ENCODE results near the gene NKX1-2. TPM values are rescaled to one million over a fixed set of nuclear protein-coding genes. Genes with fewer than 3 reads are reported as not detected.

NKX1-2 gene
- total RNA-seq, 2 experiments from 2014 or later: not detected

- H3K36me3 Mint-ChIP-seq (ENCODE audit: low read depth): no peaks in the 10 kb centered on the region
- no peaks in the 10 kb centered on the region for H3K9me3 Mint-ChIP-seq
- peaks cover 6% of the 10 kb centered on the region for H3K27me3 Mint-ChIP-seq
- ChIA-PET CTCF (interaction anchor here (0.9 to 2.1 kb wide), 2 partner anchors 23 to 45 kb away, joined by 3 to 6 read pairs; no protein-coding TSS in a partner anchor), POLR2A (interaction anchor here (0.6 kb wide), 1 partner anchor 659 kb away, joined by 3 read pairs; no protein-coding TSS in a partner anchor)
- H3K27ac Mint-ChIP-seq: no peak overlapping the region
- no peaks in the 10 kb centered on the region for H3K4me1 Mint-ChIP-seq
- no peak overlapping the region for H3K4me3 Mint-ChIP-seq
- no peak for DNase-seq
Measured at GRCh38 chr10:124433461-124433860, 16.4 kb downstream of the NKX1-2 start.

GRCh38 chr10:124430077-124430476 lies 19.8 kb downstream of the NKX1-2 start:
- H3K9me3 Mint-ChIP-seq: no peaks in the 10 kb centered on the region
- H3K4me3 Mint-ChIP-seq: no peak overlapping the region
- peaks cover 7% of the 10 kb centered on the region for H3K27me3 Mint-ChIP-seq
- ChIA-PET CTCF (interaction anchor here (1.3 kb wide), 1 partner anchor 32 kb away, joined by 4 read pairs; the partner anchor contains the start of gene LHPP), POLR2A (no interaction called here)
- no peak overlapping the region for H3K27ac Mint-ChIP-seq
- no peaks in the 10 kb centered on the region for H3K36me3 Mint-ChIP-seq (ENCODE audit: low read depth)
- no peak for DNase-seq
- no peaks in the 10 kb centered on the region for H3K4me1 Mint-ChIP-seq

- Mint-ChIP-seq H3K27me3 (peaks cover 7% of the 10 kb centered on the region), H3K9me3 (no peaks in the 10 kb centered on the region), H3K27ac (no peak overlapping the region), H3K36me3 (ENCODE audit: low read depth) (no peaks in the 10 kb centered on the region), H3K4me1 (no peaks in the 10 kb centered on the region), H3K4me3 (no peak overlapping the region)
- POLR2A ChIA-PET: no interaction called here
- DNase-seq: no peak
- CTCF ChIA-PET: interaction anchor here (1.3 kb wide), 1 partner anchor 32 kb away, joined by 4 read pairs; the partner anchor contains the start of gene LHPP
Measured at GRCh38 chr10:124429576-124429975, 20.3 kb downstream of the NKX1-2 start.

GRCh38 chr10:124428207-124428777 lies 21.5 kb downstream of the NKX1-2 start:
- POLR2A ChIA-PET: interaction anchor here (1.1 to 1.5 kb wide), 2 partner anchors 9 to 33 kb away, joined by 3 read pairs; partner anchors contain the start of gene OAT
- no peak for DNase-seq
- H3K4me3 Mint-ChIP-seq: no peak overlapping the region
- H3K4me1 Mint-ChIP-seq: no peaks in the 10 kb centered on the region
- peaks cover 12% of the 10 kb centered on the region for H3K27me3 Mint-ChIP-seq
- no peaks in the 10 kb centered on the region for H3K9me3 Mint-ChIP-seq
- no peaks in the 10 kb centered on the region for H3K36me3 Mint-ChIP-seq (ENCODE audit: low read depth)
- CTCF ChIA-PET: no interaction called here
- H3K27ac Mint-ChIP-seq: no peak overlapping the region

GRCh38 chr10:124425227-124425962 lies 24.4 kb downstream of the NKX1-2 start:
- H3K9me3 Mint-ChIP-seq: no peaks in the 10 kb centered on the region
- CTCF ChIA-PET: interaction anchor here (0.7 kb wide), 1 partner anchor 82 kb away, joined by 3 read pairs; no protein-coding TSS in a partner anchor
- H3K4me1 Mint-ChIP-seq: no peaks in the 10 kb centered on the region
- POLR2A ChIA-PET: no interaction called here
- H3K27me3 Mint-ChIP-seq: peaks cover 19% of the 10 kb centered on the region
- no peak overlapping the region for H3K27ac Mint-ChIP-seq
- no peak for DNase-seq
- H3K36me3 Mint-ChIP-seq (ENCODE audit: low read depth): no peaks in the 10 kb centered on the region
- no peak overlapping the region for H3K4me3 Mint-ChIP-seq

GRCh38 chr10:124423813-124424212 lies 26.0 kb downstream of the NKX1-2 start:
- Mint-ChIP-seq H3K4me3 (no peak overlapping the region), H3K36me3 (ENCODE audit: low read depth) (no peaks in the 10 kb centered on the region), H3K27ac (no peak overlapping the region), H3K27me3 (peaks cover 19% of the 10 kb centered on the region), H3K4me1 (peaks cover 4% of the 10 kb centered on the region), H3K9me3 (no peaks in the 10 kb centered on the region)
- ChIA-PET POLR2A (no interaction called here), CTCF (interaction anchor here (0.5 kb wide), 1 partner anchor 24 kb away, joined by 3 read pairs; no protein-coding TSS in a partner anchor)
- no peak for DNase-seq

- Mint-ChIP-seq H3K4me3 (no peak overlapping the region), H3K9me3 (no peaks in the 10 kb centered on the region), H3K27me3 (peaks cover 15% of the 10 kb centered on the region), H3K4me1 (peaks cover 6% of the 10 kb centered on the region), H3K27ac (no peak overlapping the region), H3K36me3 (ENCODE audit: low read depth) (no peaks in the 10 kb centered on the region)
- DNase-seq: no peak
- ChIA-PET CTCF (no interaction called here), POLR2A (no interaction called here)
Measured at GRCh38 chr10:124422742-124423141, 27.1 kb downstream of the NKX1-2 start.

- peaks cover 12% of the 10 kb centered on the region for H3K4me1 Mint-ChIP-seq
- peaks cover 12% of the 10 kb centered on the region for H3K27me3 Mint-ChIP-seq
- H3K9me3 Mint-ChIP-seq: no peaks in the 10 kb centered on the region
- no peak overlapping the region for H3K27ac Mint-ChIP-seq
- no peak for DNase-seq
- no peaks in the 10 kb centered on the region for H3K36me3 Mint-ChIP-seq (ENCODE audit: low read depth)
- H3K4me3 Mint-ChIP-seq: no peak overlapping the region
- ChIA-PET CTCF (interaction anchor here (0.9 to 1.2 kb wide), 2 partner anchors 17 to 426 kb away, joined by 3 to 6 read pairs; no protein-coding TSS in a partner anchor), POLR2A (interaction anchor here (3.9 kb wide), 1 partner anchor 41 kb away, joined by 24 read pairs; the partner anchor contains the start of gene LHPP)
Measured at GRCh38 chr10:124420254-124420653, 29.6 kb downstream of the NKX1-2 start.

GRCh38 chr10:124419635-124420034 lies 30.2 kb downstream of the NKX1-2 start:
- Mint-ChIP-seq H3K27me3 (peaks cover 12% of the 10 kb centered on the region), H3K36me3 (ENCODE audit: low read depth) (no peaks in the 10 kb centered on the region), H3K9me3 (no peaks in the 10 kb centered on the region), H3K4me1 (peaks cover 12% of the 10 kb centered on the region), H3K4me3 (peak overlapping the region; percentile 77), H3K27ac (no peak overlapping the region)
- POLR2A ChIA-PET: interaction anchor here (3.9 kb wide), 1 partner anchor 41 kb away, joined by 24 read pairs; the partner anchor contains the start of gene LHPP
- DNase-seq: no peak
- CTCF ChIA-PET: interaction anchor here (0.9 to 3.1 kb wide), 4 partner anchors 16 to 425 kb away, joined by 3 to 17 read pairs (median 8); no protein-coding TSS in a partner anchor

GRCh38 chr10:124418726-124419501 lies 30.9 kb downstream of the NKX1-2 start, which contains the start of gene OAT:
TSS of gene OAT (minus strand) at chr10:124418923. CDS start at chr10:124412171, 6,752 bp downstream.
- ChIA-PET POLR2A (interaction anchor here (0.8 to 3.9 kb wide), 4 partner anchors 9 to 1265 kb away, joined by 3 to 24 read pairs (median 4); partner anchors contain the start of genes BUB3 and LHPP), CTCF (interaction anchor here (0.6 to 3.1 kb wide), 5 partner anchors 12 to 395 kb away, joined by 3 to 17 read pairs (median 7); partner anchors contain the start of gene LHPP)
- H3K27me3 Mint-ChIP-seq: peaks cover 8% of the 10 kb centered on the region
- no peaks in the 10 kb centered on the region for H3K36me3 Mint-ChIP-seq (ENCODE audit: low read depth)
- no peaks in the 10 kb centered on the region for H3K9me3 Mint-ChIP-seq
- H3K4me3 Mint-ChIP-seq: peak within 1 kb of the TSS; percentile 77
- peak within 1 kb of the TSS; percentile 49 for H3K27ac Mint-ChIP-seq
- DNase-seq: peak; percentile 97
- H3K4me1 Mint-ChIP-seq: peaks cover 12% of the 10 kb centered on the region

- peaks cover 12% of the 10 kb centered on the region for H3K4me1 Mint-ChIP-seq
- ChIA-PET CTCF (interaction anchor here (0.6 to 3.1 kb wide), 5 partner anchors 11 to 394 kb away, joined by 3 to 17 read pairs (median 7); partner anchors contain the start of gene LHPP), POLR2A (interaction anchor here (0.7 to 3.9 kb wide), 4 partner anchors 43 to 1264 kb away, joined by 3 to 24 read pairs (median 3); partner anchors contain the start of genes BUB3 and LHPP)
- peak overlapping the region; percentile 77 for H3K4me3 Mint-ChIP-seq
- no peaks in the 10 kb centered on the region for H3K9me3 Mint-ChIP-seq
- H3K27ac Mint-ChIP-seq: no peak overlapping the region
- H3K27me3 Mint-ChIP-seq: peaks cover 6% of the 10 kb centered on the region
- no peaks in the 10 kb centered on the region for H3K36me3 Mint-ChIP-seq (ENCODE audit: low read depth)
- peak; percentile 60 for DNase-seq
Measured at GRCh38 chr10:124417895-124418725, 31.7 kb downstream of the NKX1-2 start.

All from activated CD4-positive, alpha-beta memory T cell treated with anti-CD3 and anti-CD28 coated beads, Interleukin-2, amount 10 ng/mL, durations not matched to agents 7 days and 5 days (primary cell).